BE2C (cell line): Measurements from ENCODE around the gene AFF4.
"Not testable (repeated sequence)": the region's sequence is repeated elsewhere in the genome, so short reads cannot be mapped to it uniquely, and the experiment has no call there.

Experiments used
- DNase-seq: peaks from one replicate; pipeline ENCODE4 v3.0.0-alpha.2; 2020
- H3K27me3 ChIP-seq: fragments of 250-450 bp; sonication (Bioruptor Pico); 2 replicates; pipeline ENCODE4 v1.5.1; 2020; ENCODE audit warnings: mild to moderate bottlenecking
- H3K36me3 ChIP-seq: fragments of 250-450 bp; sonication (Bioruptor Pico); 2 replicates; pipeline ENCODE4 v1.5.1; 2020; ENCODE audit warnings: mild to moderate bottlenecking
- H3K4me1 ChIP-seq: fragments of 250-450 bp; sonication (Bioruptor Pico); 2 replicates; pipeline ENCODE4 v1.5.1; 2020
- H3K4me3 ChIP-seq: 2 replicates; pipeline ENCODE4 v1.5.1; 2011; ENCODE audit warnings: low read depth, low read length
- H3K9me3 ChIP-seq: fragments of 250-450 bp; sonication (Bioruptor Pico); 2 replicates; pipeline ENCODE4 v1.5.1; 2020
- TF ChIP-seq, protein P1 (sequence below): IDR thresholded peaks from 2 replicates; pipeline ENCODE4 v1.5.1; 2012; ENCODE audit warnings: mild to moderate bottlenecking, low read depth, low read length

The AFF4 gene

DNA sequence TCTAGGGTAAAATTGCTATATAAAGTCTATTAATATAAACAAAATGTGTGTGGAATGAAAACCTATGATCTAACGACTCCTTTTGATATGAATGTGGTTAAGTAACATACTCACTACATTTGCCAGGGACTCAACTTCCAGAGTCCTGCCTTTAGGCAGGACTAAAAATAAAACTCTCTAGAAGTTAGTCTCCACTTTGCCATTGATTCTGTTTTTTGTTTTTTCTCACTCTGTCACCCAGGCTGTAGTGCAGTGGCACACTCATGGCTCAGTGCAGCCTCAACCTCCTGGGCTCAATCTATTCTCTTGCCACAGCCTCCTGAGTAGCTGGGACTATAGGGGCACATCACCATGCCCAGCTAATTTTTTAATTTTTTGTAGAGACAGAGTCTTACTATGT is 32.9 kb upstream of the AFF4 start:
- H3K9me3 ChIP-seq = no peaks in the 10 kb centered on the region
- peaks cover 4% of the 10 kb centered on the region for H3K36me3 ChIP-seq
- TF ChIP-seq, protein P1, sequence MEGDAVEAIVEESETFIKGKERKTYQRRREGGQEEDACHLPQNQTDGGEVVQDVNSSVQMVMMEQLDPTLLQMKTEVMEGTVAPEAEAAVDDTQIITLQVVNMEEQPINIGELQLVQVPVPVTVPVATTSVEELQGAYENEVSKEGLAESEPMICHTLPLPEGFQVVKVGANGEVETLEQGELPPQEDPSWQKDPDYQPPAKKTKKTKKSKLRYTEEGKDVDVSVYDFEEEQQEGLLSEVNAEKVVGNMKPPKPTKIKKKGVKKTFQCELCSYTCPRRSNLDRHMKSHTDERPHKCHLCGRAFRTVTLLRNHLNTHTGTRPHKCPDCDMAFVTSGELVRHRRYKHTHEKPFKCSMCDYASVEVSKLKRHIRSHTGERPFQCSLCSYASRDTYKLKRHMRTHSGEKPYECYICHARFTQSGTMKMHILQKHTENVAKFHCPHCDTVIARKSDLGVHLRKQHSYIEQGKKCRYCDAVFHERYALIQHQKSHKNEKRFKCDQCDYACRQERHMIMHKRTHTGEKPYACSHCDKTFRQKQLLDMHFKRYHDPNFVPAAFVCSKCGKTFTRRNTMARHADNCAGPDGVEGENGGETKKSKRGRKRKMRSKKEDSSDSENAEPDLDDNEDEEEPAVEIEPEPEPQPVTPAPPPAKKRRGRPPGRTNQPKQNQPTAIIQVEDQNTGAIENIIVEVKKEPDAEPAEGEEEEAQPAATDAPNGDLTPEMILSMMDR = no peak
- no peaks in the 10 kb centered on the region for H3K27me3 ChIP-seq
- no peaks in the 10 kb centered on the region for H3K4me1 ChIP-seq
- no peak for DNase-seq
- H3K4me3 ChIP-seq = no peak overlapping the region

DNA sequence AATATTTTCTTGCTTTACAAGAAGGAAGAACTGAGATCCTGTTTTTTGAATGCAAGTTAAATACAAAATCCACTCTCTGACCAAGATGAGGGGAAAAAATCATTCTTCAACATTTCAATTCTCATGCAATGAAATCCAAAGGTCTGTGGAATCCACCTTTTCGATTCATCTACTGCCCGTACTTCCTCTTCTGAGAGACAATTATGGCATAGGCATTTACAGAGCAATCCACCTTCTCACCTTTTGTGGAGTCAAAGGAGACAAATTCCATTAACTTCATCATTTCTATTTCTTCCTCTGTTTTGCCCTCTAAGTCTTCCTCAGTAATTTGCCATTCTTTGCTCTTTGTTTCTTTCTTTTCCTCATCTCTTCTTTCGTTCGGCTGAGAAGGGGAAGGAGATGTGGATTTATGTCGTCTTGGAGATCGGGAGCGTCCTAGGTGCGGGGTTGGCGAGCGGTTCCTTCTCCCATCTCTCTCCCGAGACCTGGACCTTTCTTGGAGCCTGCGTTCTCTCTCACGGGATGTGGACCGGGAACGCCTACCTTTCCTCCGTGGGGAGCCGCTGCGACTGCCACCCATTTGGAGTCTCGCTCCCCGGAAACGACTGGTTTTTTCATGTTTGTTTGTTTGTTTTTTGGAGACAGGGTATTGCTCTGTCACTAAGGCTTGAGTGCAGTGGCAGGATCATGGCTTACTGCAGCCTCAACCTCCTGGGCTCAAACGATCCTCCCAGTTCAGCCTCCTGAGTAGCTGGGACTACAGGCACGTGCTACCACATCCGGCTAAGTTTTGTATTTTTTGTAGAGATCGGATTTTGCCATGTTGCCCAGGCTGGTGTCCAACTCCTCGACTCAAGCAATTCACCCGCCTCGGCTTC is 24.3 kb upstream of the AFF4 start:
- Histone ChIP-seq H3K4me1 (no peaks in the 10 kb centered on the region), H3K4me3 (no peak overlapping the region), H3K27me3 (no peaks in the 10 kb centered on the region), H3K9me3 (no peaks in the 10 kb centered on the region), H3K36me3 (no peaks in the 10 kb centered on the region)
- TF ChIP-seq, protein P1 = no peak
- DNase-seq = no peak

DNA sequence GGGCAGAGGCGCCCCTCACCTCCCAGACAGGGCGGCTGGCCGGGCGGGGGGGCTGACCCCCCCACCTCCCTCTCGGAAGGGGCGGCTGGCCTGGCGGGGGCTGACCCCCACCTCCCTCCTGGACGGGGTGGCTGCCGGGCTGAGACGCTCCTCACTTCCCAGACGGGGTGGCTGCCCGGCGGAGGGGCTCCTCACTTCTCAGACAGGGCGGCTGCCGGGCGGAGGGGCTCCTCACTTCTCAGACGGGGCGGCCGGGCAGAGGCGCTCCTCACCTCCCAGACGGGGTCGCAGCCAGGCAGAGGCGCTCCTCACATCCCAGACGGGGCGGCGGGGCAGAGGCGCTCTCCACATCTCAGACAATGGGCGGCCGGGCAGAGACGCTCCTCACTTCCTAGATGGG is 19.5 kb upstream of the AFF4 start:
- H3K4me3 ChIP-seq, H3K36me3 ChIP-seq, H3K27me3 ChIP-seq, H3K9me3 ChIP-seq, H3K4me1 ChIP-seq, DNase-seq: not testable (repeated sequence)

DNA sequence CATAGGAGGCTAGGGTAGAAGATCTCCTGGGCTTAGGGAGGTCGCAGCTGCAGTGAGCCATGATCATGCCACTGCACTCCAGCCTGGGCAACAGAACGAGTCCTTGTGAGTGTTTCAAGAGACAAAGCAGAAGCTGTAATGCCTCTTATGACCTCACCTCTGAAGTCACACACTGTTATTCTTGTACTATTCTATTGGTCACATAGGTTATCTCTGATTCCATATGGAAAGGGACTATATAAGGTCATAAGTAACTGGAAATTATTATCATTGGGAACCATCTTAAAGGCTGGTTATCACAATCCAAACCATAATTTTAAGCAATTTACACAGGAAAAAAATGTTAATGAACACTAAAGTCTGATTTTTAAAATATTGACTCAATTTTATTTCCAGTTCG is 17.9 kb upstream of the AFF4 start:
- no peaks in the 10 kb centered on the region for H3K9me3 ChIP-seq
- H3K36me3 ChIP-seq = no peaks in the 10 kb centered on the region
- TF ChIP-seq, protein P1 = no peak
- no peak overlapping the region for H3K4me3 ChIP-seq
- no peaks in the 10 kb centered on the region for H3K27me3 ChIP-seq
- no peak for DNase-seq
- no peaks in the 10 kb centered on the region for H3K4me1 ChIP-seq

DNA sequence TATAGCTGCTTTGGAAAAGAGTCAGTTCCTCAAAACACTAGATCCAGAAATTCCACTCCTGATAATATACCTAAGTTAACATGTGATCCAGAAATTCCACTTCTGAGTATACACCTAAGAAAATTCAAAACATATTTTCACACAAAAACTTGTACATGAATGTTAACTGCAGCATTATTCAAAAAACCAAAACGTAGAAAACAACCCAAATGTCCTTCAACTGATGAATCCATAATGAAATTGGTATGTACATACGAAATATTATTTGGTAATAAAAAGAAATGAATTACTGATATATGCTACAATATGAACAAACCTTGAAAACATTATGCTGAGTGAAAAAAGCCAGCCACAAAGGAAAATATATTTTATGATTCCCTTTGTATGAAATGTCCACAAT is 16.5 kb upstream of the AFF4 start:
- Histone ChIP-seq H3K36me3 (no peaks in the 10 kb centered on the region), H3K9me3 (no peaks in the 10 kb centered on the region), H3K4me1 (no peaks in the 10 kb centered on the region), H3K27me3 (no peaks in the 10 kb centered on the region), H3K4me3 (no peak overlapping the region)
- DNase-seq = no peak
- TF ChIP-seq, protein P1 = no peak

DNA sequence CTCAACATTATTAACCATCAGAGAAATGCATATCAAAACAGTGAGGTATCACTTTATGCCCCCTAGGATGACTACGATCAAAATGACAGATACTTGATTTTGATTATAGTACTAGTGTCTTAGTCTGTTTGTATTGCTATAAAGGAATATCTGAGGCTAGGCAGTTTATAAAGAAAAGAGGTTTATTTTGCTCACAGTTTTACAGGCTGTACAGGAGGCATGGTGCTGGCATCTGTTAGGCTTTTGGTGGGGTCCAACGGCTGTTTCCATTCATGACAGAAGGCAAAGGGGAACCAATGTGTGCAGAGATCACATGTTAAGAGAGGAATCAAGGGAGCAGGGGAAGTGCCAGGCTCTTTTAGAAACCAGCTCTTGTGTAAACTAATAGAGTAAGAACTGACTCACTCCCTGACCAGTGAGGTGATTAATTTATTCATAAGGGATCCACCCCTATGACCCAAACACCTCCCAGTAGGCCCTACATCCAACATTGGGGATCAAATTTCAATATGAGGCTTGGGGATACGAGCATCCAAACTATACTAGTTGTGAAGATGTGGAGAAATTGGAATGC is 16.0 kb upstream of the AFF4 start:
- Histone ChIP-seq H3K27me3 (no peaks in the 10 kb centered on the region), H3K4me3 (no peak overlapping the region), H3K4me1 (no peaks in the 10 kb centered on the region), H3K36me3 (no peaks in the 10 kb centered on the region), H3K9me3 (no peaks in the 10 kb centered on the region)
- TF ChIP-seq, protein P1 = no peak
- DNase-seq = no peak
